HepG2 (cell line): Measurements from ENCODE around the gene VGLL4. TPM values are rescaled to one million over a fixed set of nuclear protein-coding genes. Genes with fewer than 3 reads are reported as not detected.

ENCODE experiments used
- CENPT ChIP-seq: sonication (generic); formaldehyde crosslinking; IDR thresholded peaks from 2 replicates; pipeline ENCODE4 v1.8.0; 2022; ENCODE audit warnings: low read depth, mild to moderate bottlenecking, moderate library complexity, missing genetic modification reagents
- EED ChIP-seq: sonication (generic); formaldehyde crosslinking; IDR thresholded peaks from 2 replicates; pipeline ENCODE4 v1.5.0; 2020; ENCODE audit warnings: mild to moderate bottlenecking, missing genetic modification reagents
- HINFP ChIP-seq: sonication (generic); formaldehyde crosslinking; IDR thresholded peaks from 2 replicates; pipeline ENCODE4 v1.4.0; 2020; ENCODE audit warnings: low read depth, mild to moderate bottlenecking, missing genetic modification reagents
- HMG20A ChIP-seq: IDR thresholded peaks from 2 replicates; pipeline ENCODE4 v1.6.1; 2016; ENCODE audit warnings: borderline replicate concordance
- JARID2 ChIP-seq: sonication (generic); formaldehyde crosslinking; IDR thresholded peaks from 2 replicates; pipeline ENCODE4 v1.8.1; 2023; ENCODE audit warnings: missing genetic modification reagents, inconsistent platforms; ENCODE audit not compliant: insufficient replicate concordance
- MAF1 ChIP-seq: sonication (generic); formaldehyde crosslinking; IDR thresholded peaks from 2 replicates; pipeline ENCODE4 v1.5.0; 2020; ENCODE audit warnings: missing genetic modification reagents, borderline replicate concordance
- NFIB ChIP-seq: sonication (generic); formaldehyde crosslinking; IDR thresholded peaks from 2 replicates; pipeline ENCODE4 v1.9.0; 2021; ENCODE audit warnings: missing genetic modification reagents, mild to moderate bottlenecking, borderline replicate concordance
- SATB2 ChIP-seq: sonication (generic); formaldehyde crosslinking; IDR thresholded peaks from 2 replicates; pipeline ENCODE4 v1.5.0; 2020; ENCODE audit warnings: missing genetic modification reagents
- SKI ChIP-seq: fragments of 450-650 bp; IDR thresholded peaks from one replicate; pipeline ENCODE4 v1.6.1; 2018; ENCODE audit warnings: mild to moderate bottlenecking; ENCODE audit not compliant: partially characterized antibody
- TCF7L2 ChIP-seq: IDR thresholded peaks from 2 replicates; pipeline ENCODE4 v1.6.1; 2011; ENCODE audit warnings: mild to moderate bottlenecking, low read depth, low read length, moderate library complexity
- TSC22D2 ChIP-seq: sonication (generic); formaldehyde crosslinking; IDR thresholded peaks from 2 replicates; pipeline ENCODE4 v1.5.1; 2020; ENCODE audit warnings: missing genetic modification reagents, mild to moderate bottlenecking, borderline replicate concordance
- ZFP36L2 ChIP-seq: sonication (generic); formaldehyde crosslinking; IDR thresholded peaks from 2 replicates; pipeline ENCODE4 v1.4.0; 2020; ENCODE audit warnings: missing genetic modification reagents
- ZNF331 ChIP-seq: sonication (generic); formaldehyde crosslinking; IDR thresholded peaks from 2 replicates; pipeline ENCODE4 v1.4.0; 2020; ENCODE audit warnings: missing genetic modification reagents
- ZNF615 ChIP-seq: sonication (generic); formaldehyde crosslinking; IDR thresholded peaks from 2 replicates; pipeline ENCODE4 v1.5.0; 2020; ENCODE audit warnings: mild to moderate bottlenecking, missing genetic modification reagents, borderline replicate concordance
- ZNF687 ChIP-seq: sonication (generic); formaldehyde crosslinking; IDR thresholded peaks from 2 replicates; pipeline ENCODE4 v1.5.1; 2020; ENCODE audit warnings: mild to moderate bottlenecking, missing genetic modification reagents, moderate library complexity
- ZNF775 ChIP-seq: sonication (generic); formaldehyde crosslinking; IDR thresholded peaks from 2 replicates; pipeline ENCODE4 v1.4.0; 2020; ENCODE audit warnings: missing genetic modification reagents, mild to moderate bottlenecking, moderate library complexity, borderline replicate concordance
- ZNF839 ChIP-seq: sonication (generic); formaldehyde crosslinking; IDR thresholded peaks from 2 replicates; pipeline ENCODE4 v1.4.0; 2020; ENCODE audit warnings: missing genetic modification reagents, mild to moderate bottlenecking, borderline replicate concordance
- polyA plus RNA-seq, 8 experiments: library from polyadenylated mRNA; depleted of rRNA in 3 of 8; stranded (reverse) in 7 of 8; unstranded in 1 of 8; fragments of >200 nt; fragmentation: Illumina TruSeq in 4 of 8; extraction: Trizol in 4 of 8; gene quantifications; 2 replicates each; pipeline versions ENCODE4 v1.2.1 to v1.2.3, GENCODE V29; 2011 to 2016; ENCODE audit warnings: low read depth in 4 of 8, missing spikeins in 1 of 8, mixed read lengths in 1 of 8; ENCODE audit not compliant: insufficient read depth in 1 of 8
- total RNA-seq, 5 experiments: library from RNA; depleted of rRNA; stranded (reverse); fragments of >200 nt; fragmentation: Illumina TruSeq; extraction: Trizol; gene quantifications; 2 replicates each; pipeline ENCODE4 v1.2.3, GENCODE V29; 2016; ENCODE audit warnings: low read depth in 1 of 5
- TF ChIP-seq, protein P1 (sequence below): sonication (generic); formaldehyde crosslinking; IDR thresholded peaks from 2 replicates; pipeline ENCODE4 v1.8.1; 2023; ENCODE audit warnings: missing genetic modification reagents, inconsistent platforms, borderline replicate concordance
- TF ChIP-seq, protein P2 (sequence below): sonication (generic); formaldehyde crosslinking; IDR thresholded peaks from 2 replicates; pipeline ENCODE4 v1.5.0; 2020; ENCODE audit warnings: mild to moderate bottlenecking, missing genetic modification reagents
- TF ChIP-seq, protein P3 (sequence below): sonication (generic); formaldehyde crosslinking; IDR thresholded peaks from 2 replicates; pipeline ENCODE4 v1.9.0; 2021; ENCODE audit warnings: missing genetic modification reagents, borderline replicate concordance

VGLL4 gene
- total and polyA plus RNA-seq, 2 of the 13 experiments (the other 11 are each of a cell fraction or from before 2014, with no cell fraction given): 23.2 to 39.0 TPM

GRCh38 chr3:11618904-11619303, 24.8 kb downstream of the VGLL4 start (continued):
- no peak for TF ChIP-seq HINFP (CRISPR knock-in tag)
- TF ChIP-seq ZNF687 (CRISPR knock-in tag): no peak
- TF ChIP-seq TSC22D2 (CRISPR knock-in tag): no peak
- TF ChIP-seq SKI: no peak
- peak; percentile 91 for TF ChIP-seq TCF7L2
- no peak for TF ChIP-seq ZNF839
- no peak for TF ChIP-seq ZFP36L2
- TF ChIP-seq SATB2 (CRISPR knock-in tag): no peak
- TF ChIP-seq NFIB (CRISPR knock-in tag): no peak
- TF ChIP-seq ZNF331 (CRISPR knock-in tag): peak; percentile 58; the same call in 1 of the 2 replicates
- no peak for TF ChIP-seq ZNF615 (CRISPR knock-in tag)
- TF ChIP-seq, protein P1, sequence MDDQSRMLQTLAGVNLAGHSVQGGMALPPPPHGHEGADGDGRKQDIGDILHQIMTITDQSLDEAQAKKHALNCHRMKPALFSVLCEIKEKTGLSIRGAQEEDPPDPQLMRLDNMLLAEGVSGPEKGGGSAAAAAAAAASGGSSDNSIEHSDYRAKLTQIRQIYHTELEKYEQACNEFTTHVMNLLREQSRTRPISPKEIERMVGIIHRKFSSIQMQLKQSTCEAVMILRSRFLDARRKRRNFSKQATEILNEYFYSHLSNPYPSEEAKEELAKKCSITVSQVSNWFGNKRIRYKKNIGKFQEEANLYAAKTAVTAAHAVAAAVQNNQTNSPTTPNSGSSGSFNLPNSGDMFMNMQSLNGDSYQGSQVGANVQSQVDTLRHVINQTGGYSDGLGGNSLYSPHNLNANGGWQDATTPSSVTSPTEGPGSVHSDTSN (CRISPR knock-in tag): no peak
- TF ChIP-seq MAF1 (CRISPR knock-in tag): no peak
- TF ChIP-seq, protein P2, sequence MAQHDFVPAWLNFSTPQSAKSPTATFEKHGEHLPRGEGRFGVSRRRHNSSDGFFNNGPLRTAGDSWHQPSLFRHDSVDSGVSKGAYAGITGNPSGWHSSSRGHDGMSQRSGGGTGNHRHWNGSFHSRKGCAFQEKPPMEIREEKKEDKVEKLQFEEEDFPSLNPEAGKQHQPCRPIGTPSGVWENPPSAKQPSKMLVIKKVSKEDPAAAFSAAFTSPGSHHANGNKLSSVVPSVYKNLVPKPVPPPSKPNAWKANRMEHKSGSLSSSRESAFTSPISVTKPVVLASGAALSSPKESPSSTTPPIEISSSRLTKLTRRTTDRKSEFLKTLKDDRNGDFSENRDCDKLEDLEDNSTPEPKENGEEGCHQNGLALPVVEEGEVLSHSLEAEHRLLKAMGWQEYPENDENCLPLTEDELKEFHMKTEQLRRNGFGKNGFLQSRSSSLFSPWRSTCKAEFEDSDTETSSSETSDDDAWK (CRISPR knock-in tag): no peak
- TF ChIP-seq HMG20A (CRISPR knock-in tag): peak; percentile 79; the same call in 1 of the 2 replicates
- TF ChIP-seq, protein P3, sequence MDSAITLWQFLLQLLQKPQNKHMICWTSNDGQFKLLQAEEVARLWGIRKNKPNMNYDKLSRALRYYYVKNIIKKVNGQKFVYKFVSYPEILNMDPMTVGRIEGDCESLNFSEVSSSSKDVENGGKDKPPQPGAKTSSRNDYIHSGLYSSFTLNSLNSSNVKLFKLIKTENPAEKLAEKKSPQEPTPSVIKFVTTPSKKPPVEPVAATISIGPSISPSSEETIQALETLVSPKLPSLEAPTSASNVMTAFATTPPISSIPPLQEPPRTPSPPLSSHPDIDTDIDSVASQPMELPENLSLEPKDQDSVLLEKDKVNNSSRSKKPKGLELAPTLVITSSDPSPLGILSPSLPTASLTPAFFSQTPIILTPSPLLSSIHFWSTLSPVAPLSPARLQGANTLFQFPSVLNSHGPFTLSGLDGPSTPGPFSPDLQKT (CRISPR knock-in tag): no peak
- TF ChIP-seq ZNF775 (CRISPR knock-in tag): no peak
- TF ChIP-seq CENPT (CRISPR knock-in tag): no peak
- TF ChIP-seq JARID2 (CRISPR knock-in tag): no peak
- no peak for TF ChIP-seq EED
